ENCODE data around the gene ST8SIA5.

Gene ST8SIA5

DNA sequence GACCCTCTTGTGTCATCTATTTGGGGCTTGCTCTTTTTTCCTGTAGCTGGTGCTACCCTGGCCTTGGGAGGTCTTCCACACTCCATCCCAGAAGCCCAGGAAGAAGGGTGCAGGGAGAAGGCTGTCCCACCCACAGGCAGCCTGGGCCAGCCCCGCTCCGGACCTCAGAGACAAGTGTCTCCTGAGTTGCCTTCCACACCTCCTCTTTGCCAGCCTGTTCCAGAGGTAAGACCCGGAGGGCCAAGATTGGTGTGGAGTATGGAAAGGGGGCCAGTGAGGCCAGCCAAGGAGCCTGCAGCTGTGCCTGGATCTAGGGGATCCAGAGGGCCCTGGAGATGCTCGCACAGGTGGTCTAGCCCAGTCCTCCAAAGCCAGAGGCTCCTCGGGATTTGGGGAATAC lies 40.5 kb downstream of the ST8SIA5 start:
- TF ChIP-seq, protein P1, sequence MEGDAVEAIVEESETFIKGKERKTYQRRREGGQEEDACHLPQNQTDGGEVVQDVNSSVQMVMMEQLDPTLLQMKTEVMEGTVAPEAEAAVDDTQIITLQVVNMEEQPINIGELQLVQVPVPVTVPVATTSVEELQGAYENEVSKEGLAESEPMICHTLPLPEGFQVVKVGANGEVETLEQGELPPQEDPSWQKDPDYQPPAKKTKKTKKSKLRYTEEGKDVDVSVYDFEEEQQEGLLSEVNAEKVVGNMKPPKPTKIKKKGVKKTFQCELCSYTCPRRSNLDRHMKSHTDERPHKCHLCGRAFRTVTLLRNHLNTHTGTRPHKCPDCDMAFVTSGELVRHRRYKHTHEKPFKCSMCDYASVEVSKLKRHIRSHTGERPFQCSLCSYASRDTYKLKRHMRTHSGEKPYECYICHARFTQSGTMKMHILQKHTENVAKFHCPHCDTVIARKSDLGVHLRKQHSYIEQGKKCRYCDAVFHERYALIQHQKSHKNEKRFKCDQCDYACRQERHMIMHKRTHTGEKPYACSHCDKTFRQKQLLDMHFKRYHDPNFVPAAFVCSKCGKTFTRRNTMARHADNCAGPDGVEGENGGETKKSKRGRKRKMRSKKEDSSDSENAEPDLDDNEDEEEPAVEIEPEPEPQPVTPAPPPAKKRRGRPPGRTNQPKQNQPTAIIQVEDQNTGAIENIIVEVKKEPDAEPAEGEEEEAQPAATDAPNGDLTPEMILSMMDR (conservative IDR thresholded peaks at IDR 0.05; ENCODE audit: low read depth, low read length) = no peak
- no peak overlapping the region for H3K4me3 ChIP-seq (ENCODE audit: low read depth, low read length)
- DNase-seq (ENCODE audit: low read depth) = no peak

GRCh38 chr18:46715062-46715461 lies 41.8 kb downstream of the ST8SIA5 start:
- H3K4me3 ChIP-seq (ENCODE audit: low read depth, low read length) = no peak overlapping the region
- TF ChIP-seq, protein P1 (conservative IDR thresholded peaks at IDR 0.05; ENCODE audit: low read depth, low read length) = no peak
- DNase-seq (ENCODE audit: low read depth) = no peak

- TF ChIP-seq, protein P1 (conservative IDR thresholded peaks at IDR 0.05; ENCODE audit: low read depth, low read length) = no peak
- DNase-seq (ENCODE audit: low read depth) = no peak
- H3K4me3 ChIP-seq (ENCODE audit: low read depth, low read length) = no peak overlapping the region
Measured at GRCh38 chr18:46712406-46712805, 44.4 kb downstream of the ST8SIA5 start.

GRCh38 chr18:46711444-46711863 lies 45.4 kb downstream of the ST8SIA5 start:
- H3K4me3 ChIP-seq (ENCODE audit: low read depth, low read length) = no peak overlapping the region
- TF ChIP-seq, protein P1 (conservative IDR thresholded peaks at IDR 0.05; ENCODE audit: low read depth, low read length) = no peak
- no peak for DNase-seq (ENCODE audit: low read depth)

- TF ChIP-seq, protein P1 (conservative IDR thresholded peaks at IDR 0.05; ENCODE audit: low read depth, low read length) = no peak
- no peak for DNase-seq (ENCODE audit: low read depth)
- no peak overlapping the region for H3K4me3 ChIP-seq (ENCODE audit: low read depth, low read length)
Measured at GRCh38 chr18:46706968-46707367, 49.9 kb downstream of the ST8SIA5 start.

DNA sequence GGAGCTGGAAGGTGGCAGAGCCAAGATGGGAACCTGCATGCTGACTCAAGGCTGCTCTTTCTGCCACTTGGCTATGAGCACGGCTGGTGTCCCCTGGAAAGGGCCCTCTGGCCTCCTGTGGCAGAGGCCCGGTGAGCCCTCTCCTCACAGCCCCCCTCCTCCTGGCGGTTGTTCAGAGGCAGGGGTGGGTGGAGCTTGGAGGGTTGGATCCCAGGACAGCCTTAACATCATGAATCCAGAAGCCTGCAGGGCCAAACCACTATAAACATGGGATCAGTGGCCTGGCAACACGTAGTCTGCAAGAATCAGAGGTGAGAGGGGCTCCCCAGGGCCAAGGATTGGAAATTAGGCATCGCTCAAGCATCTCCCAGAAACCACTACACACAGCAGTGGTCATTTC lies 51.3 kb downstream of the ST8SIA5 start:
- H3K4me3 ChIP-seq (ENCODE audit: low read depth, low read length) = no peak overlapping the region
- TF ChIP-seq, protein P1 (conservative IDR thresholded peaks at IDR 0.05; ENCODE audit: low read depth, low read length) = no peak
- DNase-seq (ENCODE audit: low read depth) = no peak

DNA sequence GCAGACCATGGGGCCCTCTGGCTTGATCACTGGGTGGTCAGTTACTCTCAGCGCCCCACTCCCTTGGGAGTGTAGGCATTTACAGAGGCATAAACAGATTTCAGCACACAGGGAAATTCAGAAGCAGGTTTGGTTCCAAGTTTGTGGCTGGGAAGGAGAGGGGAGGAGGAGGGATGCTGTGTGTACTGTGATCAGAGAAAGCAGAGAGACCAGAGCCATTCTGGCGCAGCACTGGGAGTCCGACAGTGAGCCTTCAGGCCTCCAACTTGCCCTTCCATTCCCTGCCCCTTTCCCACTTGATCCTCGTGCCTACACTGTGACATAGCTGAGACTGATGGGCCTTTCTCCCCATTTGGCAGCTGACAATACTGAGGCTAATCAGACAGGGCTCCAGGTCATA lies 52.0 kb downstream of the ST8SIA5 start:
- DNase-seq (ENCODE audit: low read depth) = no peak
- TF ChIP-seq, protein P1 (conservative IDR thresholded peaks at IDR 0.05; ENCODE audit: low read depth, low read length) = no peak
- H3K4me3 ChIP-seq (ENCODE audit: low read depth, low read length) = no peak overlapping the region

Data from choroid plexus epithelial cell (primary cell).